ENCODE data around the gene ARHGEF40. TPM values are rescaled to one million over a fixed set of nuclear protein-coding genes. Genes with fewer than 3 reads are reported as not detected.

The ARHGEF40 gene
- total and polyA plus RNA-seq, 8 donors: 11.0 to 171 (median 33.1) TPM

GRCh38 chr14:21107283-21107800 lies 37.2 kb downstream of the ARHGEF40 start:
- Histone ChIP-seq H3K36me3 (no peaks in the 10 kb centered on the region), H3K9me3 (no peaks in the 10 kb centered on the region), H3K27me3 (no peaks in the 10 kb centered on the region), H3K27ac (peak overlapping the region in 4 of 5 donors; percentile 13 to 43 (median 35)), H3K4me1 (peaks cover 16 to 44% (median 35%) of the 10 kb centered on the region in 4 donors), H3K4me3 (no peak overlapping the region)
- WGBS, 5 donors: 41 to 47% (median 44%) methylated on average over 5 of the region's 5 CpGs
- no peak for TF ChIP-seq POLR2AphosphoS5 (IDR thresholded peaks at IDR 0.05)
- TF ChIP-seq POLR2A (IDR thresholded peaks at IDR 0.05): no peak
- no peak for TF ChIP-seq CTCF (IDR thresholded peaks at IDR 0.05)
- no peak for TF ChIP-seq EP300 (IDR thresholded peaks at IDR 0.05)
- DNase-seq: no peak
- intact Hi-C loops (cut with DNase I; ENCODE audit: low total_unique reads): loop anchor here (5.0 kb wide), 1 partner anchor 40 kb away; no protein-coding TSS in a partner anchor

GRCh38 chr14:21108791-21109190 lies 38.7 kb downstream of the ARHGEF40 start:
- Histone ChIP-seq H3K27ac (no peak overlapping the region), H3K4me3 (no peak overlapping the region), H3K9me3 (no peaks in the 10 kb centered on the region), H3K27me3 (no peaks in the 10 kb centered on the region), H3K36me3 (no peaks in the 10 kb centered on the region), H3K4me1 (peaks cover 6 to 32% (median 23%) of the 10 kb centered on the region in 4 donors)
- TF ChIP-seq POLR2A (IDR thresholded peaks at IDR 0.05) (no peak), CTCF (IDR thresholded peaks at IDR 0.05) (no peak), EP300 (IDR thresholded peaks at IDR 0.05) (no peak), POLR2AphosphoS5 (IDR thresholded peaks at IDR 0.05) (no peak)
- intact Hi-C loops (cut with DNase I; ENCODE audit: low total_unique reads): loop anchor here (5.0 kb wide), 1 partner anchor 41 kb away; no protein-coding TSS in a partner anchor
- 91 to 98% (median 96%) methylated on average over 4 of the region's 4 CpGs for WGBS, 5 donors
- DNase-seq: no peak

GRCh38 chr14:21109377-21110138 lies 39.5 kb downstream of the ARHGEF40 start:
- no peak overlapping the region for H3K4me3 ChIP-seq
- no peaks in the 10 kb centered on the region for H3K27me3 ChIP-seq
- no peaks in the 10 kb centered on the region for H3K9me3 ChIP-seq
- H3K4me1 ChIP-seq: peaks cover 6 to 28% (median 19%) of the 10 kb centered on the region in 4 donors
- intact Hi-C loops (cut with DNase I; ENCODE audit: low total_unique reads): loop anchor here (5.0 kb wide), 1 partner anchor 42 kb away; no protein-coding TSS in a partner anchor
- TF ChIP-seq POLR2A (IDR thresholded peaks at IDR 0.05): no peak
- TF ChIP-seq CTCF (IDR thresholded peaks at IDR 0.05): no peak
- TF ChIP-seq POLR2AphosphoS5 (IDR thresholded peaks at IDR 0.05): no peak
- no peak for TF ChIP-seq EP300 (IDR thresholded peaks at IDR 0.05)
- DNase-seq: peak in 1 of 2 donors; percentile 19
- no peaks in the 10 kb centered on the region for H3K36me3 ChIP-seq
- H3K27ac ChIP-seq: no peak overlapping the region
- 74 to 83% (median 77%) methylated on average over 6 of the region's 6 CpGs for WGBS, 5 donors

- no peaks in the 10 kb centered on the region for H3K9me3 ChIP-seq
- H3K4me3 ChIP-seq: no peak overlapping the region
- intact Hi-C loops (cut with DNase I; ENCODE audit: low total_unique reads): no loop called here
- no peak for DNase-seq
- no peak overlapping the region for H3K27ac ChIP-seq
- 78 to 88% (median 84%) methylated on average over 4 of the region's 4 CpGs for WGBS, 5 donors
- no peaks in the 10 kb centered on the region for H3K36me3 ChIP-seq
- H3K27me3 ChIP-seq: no peaks in the 10 kb centered on the region
- TF ChIP-seq CTCF (IDR thresholded peaks at IDR 0.05) (no peak), EP300 (IDR thresholded peaks at IDR 0.05) (no peak), POLR2AphosphoS5 (IDR thresholded peaks at IDR 0.05) (no peak), POLR2A (IDR thresholded peaks at IDR 0.05) (no peak)
- H3K4me1 ChIP-seq: peaks cover 0 to 2% (median under 1%) of the 10 kb centered on the region in 4 donors
Measured at GRCh38 chr14:21112255-21112654, 42.2 kb downstream of the ARHGEF40 start.
